ENCODE results near the gene ZBED3. TPM values are rescaled to one million over a fixed set of nuclear protein-coding genes. Genes with fewer than 3 reads are reported as not detected.

The ZBED3 gene
- total and polyA plus RNA-seq, 7 experiments from 2014 or later: 0.56 to 4.0 (median 2.5) TPM

GRCh38 chr5:77029376-77029885, 57.7 kb downstream of the ZBED3 start:
- H3K36me3 ChIP-seq (ENCODE audit: control insufficient read depth in 2 of 3, insufficient read depth in 3 of 3, low read length in 3 of 3): peaks cover 0 to 5% (median under 1%) of the 10 kb centered on the region in 3 experiments
- Mint-ChIP-seq H3K36me3 (peaks cover 0 to 26% (median 5%) of the 10 kb centered on the region in 5 donors), H3K27me3 (peaks cover 0 to 12% (median 0%) of the 10 kb centered on the region in 5 donors), H3K4me1 (peaks cover 19 to 53% (median 36%) of the 10 kb centered on the region in 7 donors), H3K9me3 (peaks cover 0 to 25% (median 15%) of the 10 kb centered on the region in 11 donors), H3K4me3 (peak overlapping the region; percentile 45 to 97 (median 94)), H3K27ac (peak overlapping the region; percentile 88 to 97 (median 92))
- H3K4me1 ChIP-seq (ENCODE audit: control insufficient read depth in 2 of 2, insufficient read depth in 2 of 2, low read length in 2 of 2): peaks cover 11 to 24% of the 10 kb centered on the region in 2 donors
- peak overlapping the region; percentile 86 for H3K27ac ChIP-seq (ENCODE audit: low read depth, low read length)
- DNase-seq (peak in 1 of 9 donors; percentile 1), ATAC-seq (no peak)
- peaks cover 0 to 16% (median 0%) of the 10 kb centered on the region in 3 experiments for H3K9me3 ChIP-seq (ENCODE audit: control insufficient read depth in 2 of 3, low read length in 3 of 3)
- intact Hi-C loops (cut with micrococcal nuclease): no loop called here
- no peaks in the 10 kb centered on the region for H3K27me3 ChIP-seq (ENCODE audit: control insufficient read depth in 2 of 2, insufficient read depth in 2 of 2, low read length in 2 of 2)
- ChIA-PET CTCF (no interaction called here), POLR2A (interaction anchor here (0.9 to 2.1 kb wide), 2 partner anchors 25 to 58 kb away, joined by 4 to 9 read pairs; partner anchors contain the start of gene ZBED3)
- peak overlapping the region; percentile 94 for H3K4me3 ChIP-seq (ENCODE audit: low read length)

GRCh38 chr5:77028631-77029375, 58.3 kb downstream of the ZBED3 start:
- Mint-ChIP-seq H3K4me1 (peaks cover 19 to 50% (median 32%) of the 10 kb centered on the region in 7 donors), H3K36me3 (peaks cover 0 to 26% (median 5%) of the 10 kb centered on the region in 5 donors), H3K27me3 (peaks cover 0 to 12% (median 0%) of the 10 kb centered on the region in 5 donors), H3K27ac (peak overlapping the region in 6 of 9 donors; percentile 22 to 93 (median 61)), H3K4me3 (peak overlapping the region in 9 of 10 donors; percentile 34 to 96 (median 62)), H3K9me3 (peaks cover 0 to 25% (median 15%) of the 10 kb centered on the region in 11 donors)
- Histone ChIP-seq H3K27ac (ENCODE audit: low read depth, low read length) (no peak overlapping the region), H3K4me1 (ENCODE audit: control insufficient read depth in 2 of 2, insufficient read depth in 2 of 2, low read length in 2 of 2) (peaks cover 11 to 24% of the 10 kb centered on the region in 2 donors), H3K36me3 (ENCODE audit: control insufficient read depth in 2 of 3, insufficient read depth in 3 of 3, low read length in 3 of 3) (peaks cover 0 to 4% (median 0%) of the 10 kb centered on the region in 3 experiments), H3K27me3 (ENCODE audit: control insufficient read depth in 2 of 2, insufficient read depth in 2 of 2, low read length in 2 of 2) (no peaks in the 10 kb centered on the region), H3K9me3 (ENCODE audit: control insufficient read depth in 2 of 3, low read length in 3 of 3) (peaks cover 0 to 16% (median 0%) of the 10 kb centered on the region in 3 experiments), H3K4me3 (ENCODE audit: low read length) (no peak overlapping the region)
- ChIA-PET CTCF (no interaction called here), POLR2A (no interaction called here)
- no peak for ATAC-seq
- intact Hi-C loops (cut with micrococcal nuclease): no loop called here
- no peak for DNase-seq

- H3K4me3 ChIP-seq (ENCODE audit: low read length): no peak overlapping the region
- H3K27ac Mint-ChIP-seq: no peak overlapping the region
- ChIA-PET CTCF (interaction anchor here (0.7 kb wide), 1 partner anchor 610 kb away, joined by 3 read pairs; no protein-coding TSS in a partner anchor), POLR2A (no interaction called here)
- peaks cover 0 to 7% (median 4%) of the 10 kb centered on the region in 7 donors for H3K4me1 Mint-ChIP-seq
- DNase-seq: no peak
- intact Hi-C loops (cut with micrococcal nuclease): no loop called here
- H3K4me3 Mint-ChIP-seq: peak overlapping the region in 1 of 10 donors; percentile 16
- H3K9me3 ChIP-seq (ENCODE audit: control insufficient read depth in 2 of 3, low read length in 3 of 3): peaks cover 0 to 12% (median 0%) of the 10 kb centered on the region in 3 experiments
- H3K36me3 Mint-ChIP-seq: peaks cover 0 to 17% (median 8%) of the 10 kb centered on the region in 5 donors
- no peak overlapping the region for H3K27ac ChIP-seq (ENCODE audit: low read depth, low read length)
- H3K9me3 Mint-ChIP-seq: peaks cover 0 to 20% (median 11%) of the 10 kb centered on the region in 11 donors
- H3K36me3 ChIP-seq (ENCODE audit: control insufficient read depth in 2 of 3, insufficient read depth in 3 of 3, low read length in 3 of 3): no peaks in the 10 kb centered on the region
- H3K27me3 Mint-ChIP-seq: peaks cover 16 to 33% (median 31%) of the 10 kb centered on the region in 5 donors
- ATAC-seq: peak; percentile 29
- peaks cover 0 to under 1% of the 10 kb centered on the region in 2 donors for H3K4me1 ChIP-seq (ENCODE audit: control insufficient read depth in 2 of 2, insufficient read depth in 2 of 2, low read length in 2 of 2)
- H3K27me3 ChIP-seq (ENCODE audit: control insufficient read depth in 2 of 2, insufficient read depth in 2 of 2, low read length in 2 of 2): no peaks in the 10 kb centered on the region
These were observed 62.6 kb downstream of the ZBED3 start for GRCh38 chr5:77024490-77024889.

- Histone ChIP-seq H3K9me3 (ENCODE audit: control insufficient read depth in 2 of 3, low read length in 3 of 3) (no peaks in the 10 kb centered on the region), H3K27ac (ENCODE audit: low read depth, low read length) (no peak overlapping the region), H3K4me3 (ENCODE audit: low read length) (no peak overlapping the region), H3K27me3 (ENCODE audit: control insufficient read depth in 2 of 2, insufficient read depth in 2 of 2, low read length in 2 of 2) (no peaks in the 10 kb centered on the region), H3K36me3 (ENCODE audit: control insufficient read depth in 2 of 3, insufficient read depth in 3 of 3, low read length in 3 of 3) (no peaks in the 10 kb centered on the region), H3K4me1 (ENCODE audit: control insufficient read depth in 2 of 2, insufficient read depth in 2 of 2, low read length in 2 of 2) (no peaks in the 10 kb centered on the region)
- intact Hi-C loops (cut with micrococcal nuclease): no loop called here
- H3K4me3 Mint-ChIP-seq: no peak overlapping the region
- peaks cover 23 to 40% (median 36%) of the 10 kb centered on the region in 5 donors for H3K27me3 Mint-ChIP-seq
- ATAC-seq (no peak), DNase-seq (no peak)
- H3K9me3 Mint-ChIP-seq: peaks cover 0 to 8% (median 0%) of the 10 kb centered on the region in 11 donors
- peaks cover 0 to 2% (median 0%) of the 10 kb centered on the region in 7 donors for H3K4me1 Mint-ChIP-seq
- no peak overlapping the region for H3K27ac Mint-ChIP-seq
- ChIA-PET POLR2A (no interaction called here), CTCF (no interaction called here)
- H3K36me3 Mint-ChIP-seq: peaks cover 0 to 5% (median 3%) of the 10 kb centered on the region in 5 donors
These were observed 64.3 kb downstream of the ZBED3 start for GRCh38 chr5:77022511-77023417.

Other genes starting within 250 kb of the ZBED3 start
- 1 to 10 TPM in 3 of 5 experiments, not detected in 2; 1.3 to 5.3 (median 4.2) TPM for gene S100Z, start 237.3 kb downstream of the ZBED3 start, total RNA-seq
- gene S100Z, start 237.3 kb downstream of the ZBED3 start, polyA plus RNA-seq: not detected
- 1 to 10 TPM in 1 of 5 experiments, under 1 TPM in 1, not detected in 3; 0.60 to 3.2 TPM for gene CRHBP, start 134.2 kb downstream of the ZBED3 start, total RNA-seq
- gene CRHBP, start 134.2 kb downstream of the ZBED3 start, polyA plus RNA-seq: not detected
- gene AGGF1, start 56.9 kb downstream of the ZBED3 start, total RNA-seq: 10 to 100 TPM; 17.2 to 32.4 (median 29.2) TPM
- 10 to 100 TPM; 27.5 to 33.3 TPM for gene AGGF1, start 56.9 kb downstream of the ZBED3 start, polyA plus RNA-seq
- gene PDE8B, start 123.4 kb upstream of the ZBED3 start, total RNA-seq: 1 to 10 TPM in 1 of 5 experiments, not detected in 4; 1.2 TPM
- gene PDE8B, start 123.4 kb upstream of the ZBED3 start, polyA plus RNA-seq: under 1 TPM in 1 of 2 donors, not detected in 1; 0.02 TPM

Data from naive thymus-derived CD4-positive, alpha-beta T cell (primary cell).